ENCODE results near the gene TAF1A. TPM values are rescaled to one million over a fixed set of nuclear protein-coding genes. Genes with fewer than 3 reads are reported as not detected.

Gene TAF1A
- total RNA-seq, 1 experiment from 2014 or later: 12.9 TPM

DNA sequence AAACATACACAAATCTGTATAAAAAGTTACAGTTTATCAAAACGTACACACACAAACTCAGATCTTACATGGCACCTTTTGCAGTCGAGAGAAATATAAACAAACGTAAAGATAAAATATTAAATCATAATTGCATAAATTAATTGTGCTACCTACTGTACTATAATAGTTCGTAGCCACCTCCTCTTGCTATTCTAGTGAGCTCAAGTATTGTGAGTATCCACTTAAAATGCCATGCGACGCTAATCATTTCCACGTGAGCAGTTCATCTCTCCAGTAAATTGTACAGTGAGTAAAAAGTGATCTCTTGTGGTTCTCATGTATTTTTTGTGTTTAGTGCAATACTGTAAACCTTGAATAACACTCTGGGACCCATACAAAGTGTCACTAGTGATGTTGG lies 34.5 kb upstream of the TAF1A start:
- no peaks in the 10 kb centered on the region for H3K9me3 Mint-ChIP-seq
- ATAC-seq (no peak), DNase-seq (ENCODE audit: low spot score) (no peak)
- no peak overlapping the region for H3K27ac Mint-ChIP-seq
- TF ChIP-seq, protein P1, sequence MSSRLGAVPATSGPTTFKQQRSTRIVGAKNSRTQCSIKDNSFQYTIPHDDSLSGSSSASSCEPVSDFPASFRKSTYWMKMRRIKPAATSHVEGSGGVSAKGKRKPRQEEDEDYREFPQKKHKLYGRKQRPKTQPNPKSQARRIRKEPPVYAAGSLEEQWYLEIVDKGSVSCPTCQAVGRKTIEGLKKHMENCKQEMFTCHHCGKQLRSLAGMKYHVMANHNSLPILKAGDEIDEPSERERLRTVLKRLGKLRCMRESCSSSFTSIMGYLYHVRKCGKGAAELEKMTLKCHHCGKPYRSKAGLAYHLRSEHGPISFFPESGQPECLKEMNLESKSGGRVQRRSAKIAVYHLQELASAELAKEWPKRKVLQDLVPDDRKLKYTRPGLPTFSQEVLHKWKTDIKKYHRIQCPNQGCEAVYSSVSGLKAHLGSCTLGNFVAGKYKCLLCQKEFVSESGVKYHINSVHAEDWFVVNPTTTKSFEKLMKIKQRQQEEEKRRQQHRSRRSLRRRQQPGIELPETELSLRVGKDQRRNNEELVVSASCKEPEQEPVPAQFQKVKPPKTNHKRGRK (CRISPR knock-in tag; IDR thresholded peaks at IDR 0.05; ENCODE audit: borderline replicate concordance): no peak
- no peak for TF ChIP-seq JAZF1 (CRISPR knock-in tag; IDR thresholded peaks at IDR 0.05)
- TF ChIP-seq CREM (CRISPR knock-in tag; IDR thresholded peaks at IDR 0.05): no peak
- no peak for TF ChIP-seq NR2C2 (CRISPR knock-in tag; IDR thresholded peaks at IDR 0.05)
- TF ChIP-seq EMX1 (CRISPR knock-in tag; IDR thresholded peaks at IDR 0.05): no peak
- TF ChIP-seq ZNF138 (CRISPR knock-in tag; conservative IDR thresholded peaks at IDR 0.05): no peak
- TF ChIP-seq, protein P2, sequence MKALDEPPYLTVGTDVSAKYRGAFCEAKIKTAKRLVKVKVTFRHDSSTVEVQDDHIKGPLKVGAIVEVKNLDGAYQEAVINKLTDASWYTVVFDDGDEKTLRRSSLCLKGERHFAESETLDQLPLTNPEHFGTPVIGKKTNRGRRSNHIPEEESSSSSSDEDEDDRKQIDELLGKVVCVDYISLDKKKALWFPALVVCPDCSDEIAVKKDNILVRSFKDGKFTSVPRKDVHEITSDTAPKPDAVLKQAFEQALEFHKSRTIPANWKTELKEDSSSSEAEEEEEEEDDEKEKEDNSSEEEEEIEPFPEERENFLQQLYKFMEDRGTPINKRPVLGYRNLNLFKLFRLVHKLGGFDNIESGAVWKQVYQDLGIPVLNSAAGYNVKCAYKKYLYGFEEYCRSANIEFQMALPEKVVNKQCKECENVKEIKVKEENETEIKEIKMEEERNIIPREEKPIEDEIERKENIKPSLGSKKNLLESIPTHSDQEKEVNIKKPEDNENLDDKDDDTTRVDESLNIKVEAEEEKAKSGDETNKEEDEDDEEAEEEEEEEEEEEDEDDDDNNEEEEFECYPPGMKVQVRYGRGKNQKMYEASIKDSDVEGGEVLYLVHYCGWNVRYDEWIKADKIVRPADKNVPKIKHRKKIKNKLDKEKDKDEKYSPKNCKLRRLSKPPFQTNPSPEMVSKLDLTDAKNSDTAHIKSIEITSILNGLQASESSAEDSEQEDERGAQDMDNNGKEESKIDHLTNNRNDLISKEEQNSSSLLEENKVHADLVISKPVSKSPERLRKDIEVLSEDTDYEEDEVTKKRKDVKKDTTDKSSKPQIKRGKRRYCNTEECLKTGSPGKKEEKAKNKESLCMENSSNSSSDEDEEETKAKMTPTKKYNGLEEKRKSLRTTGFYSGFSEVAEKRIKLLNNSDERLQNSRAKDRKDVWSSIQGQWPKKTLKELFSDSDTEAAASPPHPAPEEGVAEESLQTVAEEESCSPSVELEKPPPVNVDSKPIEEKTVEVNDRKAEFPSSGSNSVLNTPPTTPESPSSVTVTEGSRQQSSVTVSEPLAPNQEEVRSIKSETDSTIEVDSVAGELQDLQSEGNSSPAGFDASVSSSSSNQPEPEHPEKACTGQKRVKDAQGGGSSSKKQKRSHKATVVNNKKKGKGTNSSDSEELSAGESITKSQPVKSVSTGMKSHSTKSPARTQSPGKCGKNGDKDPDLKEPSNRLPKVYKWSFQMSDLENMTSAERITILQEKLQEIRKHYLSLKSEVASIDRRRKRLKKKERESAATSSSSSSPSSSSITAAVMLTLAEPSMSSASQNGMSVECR (CRISPR knock-in tag; IDR thresholded peaks at IDR 0.05; ENCODE audit: borderline replicate concordance): no peak
- no peak for TF ChIP-seq HMGA2 (CRISPR knock-in tag; IDR thresholded peaks at IDR 0.05)
- TF ChIP-seq, protein P3, sequence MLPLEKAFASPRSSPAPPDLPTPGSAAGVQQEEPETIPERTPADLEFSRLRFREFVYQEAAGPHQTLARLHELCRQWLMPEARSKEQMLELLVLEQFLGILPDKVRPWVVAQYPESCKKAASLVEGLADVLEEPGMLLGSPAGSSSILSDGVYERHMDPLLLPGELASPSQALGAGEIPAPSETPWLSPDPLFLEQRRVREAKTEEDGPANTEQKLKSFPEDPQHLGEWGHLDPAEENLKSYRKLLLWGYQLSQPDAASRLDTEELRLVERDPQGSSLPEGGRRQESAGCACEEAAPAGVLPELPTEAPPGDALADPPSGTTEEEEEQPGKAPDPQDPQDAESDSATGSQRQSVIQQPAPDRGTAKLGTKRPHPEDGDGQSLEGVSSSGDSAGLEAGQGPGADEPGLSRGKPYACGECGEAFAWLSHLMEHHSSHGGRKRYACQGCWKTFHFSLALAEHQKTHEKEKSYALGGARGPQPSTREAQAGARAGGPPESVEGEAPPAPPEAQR (CRISPR knock-in tag; IDR thresholded peaks at IDR 0.05): no peak
- no peak for TF ChIP-seq NFATC4 (CRISPR knock-in tag; IDR thresholded peaks at IDR 0.05)
- TF ChIP-seq KAT7 (CRISPR knock-in tag; IDR thresholded peaks at IDR 0.05; ENCODE audit: borderline replicate concordance): no peak
- TF ChIP-seq ZNF232 (CRISPR knock-in tag; IDR thresholded peaks at IDR 0.05): no peak
- POLR2A ChIA-PET: no interaction called here
- H3K27me3 Mint-ChIP-seq (ENCODE audit: low read depth): no peaks in the 10 kb centered on the region
- CTCF ChIA-PET: interaction anchor here (2.3 kb wide), 1 partner anchor 10 kb away, joined by 9 read pairs; no protein-coding TSS in a partner anchor
- H3K4me1 Mint-ChIP-seq: peaks cover 9% of the 10 kb centered on the region
- peaks cover 62% of the 10 kb centered on the region for H3K36me3 Mint-ChIP-seq
- H3K4me3 Mint-ChIP-seq: no peak overlapping the region

DNA sequence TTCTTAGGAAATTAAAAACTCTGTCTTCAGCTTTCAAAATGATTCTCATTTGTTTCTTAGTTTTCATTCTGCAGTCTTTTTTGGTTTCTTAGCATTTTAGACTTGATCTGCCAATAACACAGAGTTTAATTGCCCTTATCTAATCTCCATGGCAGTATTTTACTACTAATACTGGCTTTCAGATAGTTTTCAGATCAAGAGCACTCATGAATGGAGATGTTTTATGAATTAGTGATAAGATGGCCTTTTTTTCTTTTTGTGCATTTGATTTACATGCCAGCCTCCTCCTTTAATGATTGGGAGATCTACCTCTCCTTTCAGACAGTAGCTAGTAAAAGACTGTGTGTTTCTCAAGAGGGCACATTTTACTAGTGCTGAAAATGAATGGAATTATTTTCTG lies 33.7 kb upstream of the TAF1A start:
- no peak overlapping the region for H3K27ac Mint-ChIP-seq
- H3K27me3 Mint-ChIP-seq (ENCODE audit: low read depth): no peaks in the 10 kb centered on the region
- peaks cover 55% of the 10 kb centered on the region for H3K36me3 Mint-ChIP-seq
- DNase-seq (ENCODE audit: low spot score): no peak
- ChIA-PET POLR2A (no interaction called here), CTCF (interaction anchor here (2.3 kb wide), 1 partner anchor 11 kb away, joined by 9 read pairs; no protein-coding TSS in a partner anchor)
- H3K9me3 Mint-ChIP-seq: no peaks in the 10 kb centered on the region
- H3K4me1 Mint-ChIP-seq: peaks cover 13% of the 10 kb centered on the region
- ATAC-seq: no peak
- no peak overlapping the region for H3K4me3 Mint-ChIP-seq
- TF ChIP-seq GRHL2 (CRISPR knock-in tag; IDR thresholded peaks at IDR 0.05; ENCODE audit: insufficient replicate concordance, severe bottlenecking) (no peak), ZNF232 (CRISPR knock-in tag; IDR thresholded peaks at IDR 0.05) (no peak), EMX1 (CRISPR knock-in tag; IDR thresholded peaks at IDR 0.05) (no peak), ZNF671 (CRISPR knock-in tag; IDR thresholded peaks at IDR 0.05) (no peak), HMGA2 (CRISPR knock-in tag; IDR thresholded peaks at IDR 0.05) (no peak), ZNF423 (CRISPR knock-in tag; IDR thresholded peaks at IDR 0.05) (no peak), SMAD3 (CRISPR knock-in tag; IDR thresholded peaks at IDR 0.05; ENCODE audit: borderline replicate concordance) (no peak)
- TF ChIP-seq, protein P4, sequence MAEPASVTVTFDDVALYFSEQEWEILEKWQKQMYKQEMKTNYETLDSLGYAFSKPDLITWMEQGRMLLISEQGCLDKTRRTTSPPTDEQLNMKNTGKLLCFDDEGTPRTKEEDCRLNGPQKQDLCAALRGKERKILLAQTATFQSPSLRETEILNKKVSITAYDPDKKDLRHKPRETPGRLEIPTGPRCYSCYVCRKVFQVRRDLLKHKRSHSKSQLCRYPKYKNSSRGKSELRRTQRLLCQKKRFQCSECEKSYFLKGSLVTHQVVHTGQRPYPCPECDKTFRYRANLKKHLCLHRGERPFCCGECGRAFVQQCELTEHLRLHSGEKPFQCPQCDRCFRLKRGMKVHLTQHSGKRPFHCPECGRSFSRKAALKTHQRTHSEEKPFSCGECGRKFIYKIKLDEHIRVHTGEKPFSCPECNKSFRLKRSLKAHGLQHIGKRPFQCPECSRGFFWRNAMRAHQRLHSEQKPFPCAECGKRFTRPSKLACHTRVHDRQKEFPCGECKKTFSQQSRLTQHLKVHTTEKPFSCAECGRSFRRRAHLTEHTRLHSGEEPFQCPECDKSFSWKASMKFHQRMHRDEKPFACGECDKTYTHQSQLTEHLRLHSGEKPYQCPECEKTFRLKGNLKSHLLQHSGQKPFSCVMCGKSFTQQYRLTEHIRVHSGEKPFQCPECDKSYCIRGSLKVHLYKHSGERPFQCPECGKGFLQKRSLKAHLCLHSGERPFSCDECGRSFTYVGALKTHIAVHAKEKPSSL (CRISPR knock-in tag; conservative IDR thresholded peaks at IDR 0.05): no peak
- TF ChIP-seq, protein P5, sequence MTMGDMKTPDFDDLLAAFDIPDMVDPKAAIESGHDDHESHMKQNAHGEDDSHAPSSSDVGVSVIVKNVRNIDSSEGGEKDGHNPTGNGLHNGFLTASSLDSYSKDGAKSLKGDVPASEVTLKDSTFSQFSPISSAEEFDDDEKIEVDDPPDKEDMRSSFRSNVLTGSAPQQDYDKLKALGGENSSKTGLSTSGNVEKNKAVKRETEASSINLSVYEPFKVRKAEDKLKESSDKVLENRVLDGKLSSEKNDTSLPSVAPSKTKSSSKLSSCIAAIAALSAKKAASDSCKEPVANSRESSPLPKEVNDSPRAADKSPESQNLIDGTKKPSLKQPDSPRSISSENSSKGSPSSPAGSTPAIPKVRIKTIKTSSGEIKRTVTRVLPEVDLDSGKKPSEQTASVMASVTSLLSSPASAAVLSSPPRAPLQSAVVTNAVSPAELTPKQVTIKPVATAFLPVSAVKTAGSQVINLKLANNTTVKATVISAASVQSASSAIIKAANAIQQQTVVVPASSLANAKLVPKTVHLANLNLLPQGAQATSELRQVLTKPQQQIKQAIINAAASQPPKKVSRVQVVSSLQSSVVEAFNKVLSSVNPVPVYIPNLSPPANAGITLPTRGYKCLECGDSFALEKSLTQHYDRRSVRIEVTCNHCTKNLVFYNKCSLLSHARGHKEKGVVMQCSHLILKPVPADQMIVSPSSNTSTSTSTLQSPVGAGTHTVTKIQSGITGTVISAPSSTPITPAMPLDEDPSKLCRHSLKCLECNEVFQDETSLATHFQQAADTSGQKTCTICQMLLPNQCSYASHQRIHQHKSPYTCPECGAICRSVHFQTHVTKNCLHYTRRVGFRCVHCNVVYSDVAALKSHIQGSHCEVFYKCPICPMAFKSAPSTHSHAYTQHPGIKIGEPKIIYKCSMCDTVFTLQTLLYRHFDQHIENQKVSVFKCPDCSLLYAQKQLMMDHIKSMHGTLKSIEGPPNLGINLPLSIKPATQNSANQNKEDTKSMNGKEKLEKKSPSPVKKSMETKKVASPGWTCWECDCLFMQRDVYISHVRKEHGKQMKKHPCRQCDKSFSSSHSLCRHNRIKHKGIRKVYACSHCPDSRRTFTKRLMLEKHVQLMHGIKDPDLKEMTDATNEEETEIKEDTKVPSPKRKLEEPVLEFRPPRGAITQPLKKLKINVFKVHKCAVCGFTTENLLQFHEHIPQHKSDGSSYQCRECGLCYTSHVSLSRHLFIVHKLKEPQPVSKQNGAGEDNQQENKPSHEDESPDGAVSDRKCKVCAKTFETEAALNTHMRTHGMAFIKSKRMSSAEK (CRISPR knock-in tag; IDR thresholded peaks at IDR 0.05; ENCODE audit: borderline replicate concordance): no peak
- TF ChIP-seq, protein P6, sequence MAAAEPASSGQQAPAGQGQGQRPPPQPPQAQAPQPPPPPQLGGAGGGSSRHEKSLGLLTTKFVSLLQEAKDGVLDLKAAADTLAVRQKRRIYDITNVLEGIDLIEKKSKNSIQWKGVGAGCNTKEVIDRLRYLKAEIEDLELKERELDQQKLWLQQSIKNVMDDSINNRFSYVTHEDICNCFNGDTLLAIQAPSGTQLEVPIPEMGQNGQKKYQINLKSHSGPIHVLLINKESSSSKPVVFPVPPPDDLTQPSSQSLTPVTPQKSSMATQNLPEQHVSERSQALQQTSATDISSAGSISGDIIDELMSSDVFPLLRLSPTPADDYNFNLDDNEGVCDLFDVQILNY (CRISPR knock-in tag; IDR thresholded peaks at IDR 0.05): no peak

All from WTC11 (cell line).